Glutamatergic neuron (in vitro differentiated cells): ENCODE measurements around the gene ARID3A. TPM values are rescaled to one million over a fixed set of nuclear protein-coding genes. Genes with fewer than 3 reads are reported as not detected.

Source experiments
- DNase-seq: peaks from one replicate; pipeline ENCODE4 v3.0.0; 2022
- H3K27ac Mint-ChIP-seq: one replicate; pipeline ENCODE4 v1.8.0; 2020; ENCODE audit warnings: mild to moderate bottlenecking, mixed read lengths, inconsistent platforms; ENCODE audit not compliant: unreplicated experiment
- H3K27me3 Mint-ChIP-seq: one replicate; pipeline ENCODE4 v1.8.0; 2020; ENCODE audit warnings: mild to moderate bottlenecking, moderate library complexity, mixed read lengths, inconsistent platforms; ENCODE audit not compliant: unreplicated experiment
- H3K36me3 Mint-ChIP-seq: one replicate; pipeline ENCODE4 v1.8.0; 2020; ENCODE audit warnings: mild to moderate bottlenecking, mixed read lengths, inconsistent platforms; ENCODE audit not compliant: unreplicated experiment
- H3K4me1 Mint-ChIP-seq: one replicate; pipeline ENCODE4 v1.8.0; 2020; ENCODE audit warnings: mild to moderate bottlenecking, low read depth, mixed read lengths, inconsistent platforms; ENCODE audit not compliant: unreplicated experiment
- H3K4me3 Mint-ChIP-seq: one replicate; pipeline ENCODE4 v1.8.0; 2020; ENCODE audit warnings: mild to moderate bottlenecking, mixed read lengths, inconsistent platforms; ENCODE audit not compliant: unreplicated experiment
- H3K9me3 Mint-ChIP-seq: one replicate; pipeline ENCODE4 v1.8.0; 2020; ENCODE audit warnings: mild to moderate bottlenecking, moderate library complexity, mixed read lengths, inconsistent platforms; ENCODE audit not compliant: unreplicated experiment
- total RNA-seq: library from RNA; stranded (reverse); fragmentation: NEBNext Ultra II Directional; extraction: Animal tissue kit (Norgen Biotek cat#: 25700); gene quantifications from one replicate; pipeline ENCODE4 v1.2.1, GENCODE V29; 2021; ENCODE audit not compliant: unreplicated experiment
- TF ChIP-seq, protein P1 (sequence below): fragments of 200-600 bp; sonication (generic); IDR thresholded peaks from one replicate; pipeline ENCODE4 v1.5.0; 2021; ENCODE audit not compliant: partially characterized antibody, unreplicated experiment

ARID3A gene
- total RNA-seq, 1 donor from 2014 or later: 148 TPM

DNA sequence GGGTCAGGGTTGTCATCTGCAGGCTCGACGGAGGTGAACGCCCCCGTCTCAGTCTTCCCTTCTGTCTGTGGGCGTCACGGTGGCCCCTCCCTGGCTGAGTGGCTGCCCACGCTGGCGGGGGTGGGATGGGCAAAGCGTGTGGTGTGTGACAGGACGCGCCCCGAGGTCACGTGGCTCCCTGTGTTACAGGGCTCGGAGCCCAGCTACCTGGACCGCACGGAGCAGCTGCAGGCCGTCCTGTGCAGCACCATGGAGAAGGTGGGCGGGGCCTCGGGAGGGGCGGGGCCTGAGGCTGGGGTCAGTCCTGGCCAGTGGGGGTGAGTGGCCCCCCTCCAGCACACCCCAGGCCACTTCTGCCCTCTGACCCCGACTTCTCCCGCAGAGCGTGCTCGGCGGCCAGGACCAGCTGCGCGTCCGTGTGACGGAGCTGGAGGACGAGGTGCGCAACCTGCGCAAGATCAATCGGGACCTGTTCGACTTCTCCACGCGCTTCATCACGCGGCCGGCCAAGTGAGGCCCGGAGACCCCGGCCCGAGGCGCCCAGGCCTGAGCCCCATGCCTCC is 68.1 kb downstream of the ARID3A start:
- H3K9me3 Mint-ChIP-seq: peaks cover 1% of the 10 kb centered on the region
- peaks cover 7% of the 10 kb centered on the region for H3K27me3 Mint-ChIP-seq
- peaks cover 2% of the 10 kb centered on the region for H3K4me1 Mint-ChIP-seq
- no peaks in the 10 kb centered on the region for H3K36me3 Mint-ChIP-seq
- TF ChIP-seq, protein P1, sequence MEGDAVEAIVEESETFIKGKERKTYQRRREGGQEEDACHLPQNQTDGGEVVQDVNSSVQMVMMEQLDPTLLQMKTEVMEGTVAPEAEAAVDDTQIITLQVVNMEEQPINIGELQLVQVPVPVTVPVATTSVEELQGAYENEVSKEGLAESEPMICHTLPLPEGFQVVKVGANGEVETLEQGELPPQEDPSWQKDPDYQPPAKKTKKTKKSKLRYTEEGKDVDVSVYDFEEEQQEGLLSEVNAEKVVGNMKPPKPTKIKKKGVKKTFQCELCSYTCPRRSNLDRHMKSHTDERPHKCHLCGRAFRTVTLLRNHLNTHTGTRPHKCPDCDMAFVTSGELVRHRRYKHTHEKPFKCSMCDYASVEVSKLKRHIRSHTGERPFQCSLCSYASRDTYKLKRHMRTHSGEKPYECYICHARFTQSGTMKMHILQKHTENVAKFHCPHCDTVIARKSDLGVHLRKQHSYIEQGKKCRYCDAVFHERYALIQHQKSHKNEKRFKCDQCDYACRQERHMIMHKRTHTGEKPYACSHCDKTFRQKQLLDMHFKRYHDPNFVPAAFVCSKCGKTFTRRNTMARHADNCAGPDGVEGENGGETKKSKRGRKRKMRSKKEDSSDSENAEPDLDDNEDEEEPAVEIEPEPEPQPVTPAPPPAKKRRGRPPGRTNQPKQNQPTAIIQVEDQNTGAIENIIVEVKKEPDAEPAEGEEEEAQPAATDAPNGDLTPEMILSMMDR: no peak
- DNase-seq: no peak
- H3K27ac Mint-ChIP-seq: no peak overlapping the region
- no peak overlapping the region for H3K4me3 Mint-ChIP-seq

DNA sequence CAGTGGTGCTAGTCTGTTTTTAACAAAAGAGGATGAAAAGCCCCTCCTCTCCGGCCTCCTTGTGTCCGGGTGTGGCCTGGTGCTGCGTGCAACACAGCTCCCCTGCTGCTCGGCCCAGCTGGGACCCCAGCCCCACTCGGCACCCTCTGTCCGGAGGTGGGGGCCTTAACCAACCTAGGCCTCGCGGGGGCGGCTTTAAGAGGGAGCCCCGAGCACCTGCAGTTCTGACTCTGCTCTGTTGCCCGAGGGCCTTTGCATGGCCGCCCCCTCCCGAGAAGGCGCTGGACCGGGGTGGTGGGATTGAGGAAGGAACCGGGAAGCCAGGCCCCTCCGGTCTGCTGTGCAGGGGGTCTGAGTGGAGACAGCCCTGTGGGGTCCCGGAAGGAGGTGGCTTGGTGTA is 68.7 kb downstream of the ARID3A start:
- TF ChIP-seq, protein P1: no peak
- Mint-ChIP-seq H3K9me3 (peaks cover 3% of the 10 kb centered on the region), H3K36me3 (no peaks in the 10 kb centered on the region), H3K27ac (no peak overlapping the region), H3K4me3 (no peak overlapping the region), H3K27me3 (peaks cover 11% of the 10 kb centered on the region), H3K4me1 (peaks cover 3% of the 10 kb centered on the region)
- DNase-seq: no peak

DNA sequence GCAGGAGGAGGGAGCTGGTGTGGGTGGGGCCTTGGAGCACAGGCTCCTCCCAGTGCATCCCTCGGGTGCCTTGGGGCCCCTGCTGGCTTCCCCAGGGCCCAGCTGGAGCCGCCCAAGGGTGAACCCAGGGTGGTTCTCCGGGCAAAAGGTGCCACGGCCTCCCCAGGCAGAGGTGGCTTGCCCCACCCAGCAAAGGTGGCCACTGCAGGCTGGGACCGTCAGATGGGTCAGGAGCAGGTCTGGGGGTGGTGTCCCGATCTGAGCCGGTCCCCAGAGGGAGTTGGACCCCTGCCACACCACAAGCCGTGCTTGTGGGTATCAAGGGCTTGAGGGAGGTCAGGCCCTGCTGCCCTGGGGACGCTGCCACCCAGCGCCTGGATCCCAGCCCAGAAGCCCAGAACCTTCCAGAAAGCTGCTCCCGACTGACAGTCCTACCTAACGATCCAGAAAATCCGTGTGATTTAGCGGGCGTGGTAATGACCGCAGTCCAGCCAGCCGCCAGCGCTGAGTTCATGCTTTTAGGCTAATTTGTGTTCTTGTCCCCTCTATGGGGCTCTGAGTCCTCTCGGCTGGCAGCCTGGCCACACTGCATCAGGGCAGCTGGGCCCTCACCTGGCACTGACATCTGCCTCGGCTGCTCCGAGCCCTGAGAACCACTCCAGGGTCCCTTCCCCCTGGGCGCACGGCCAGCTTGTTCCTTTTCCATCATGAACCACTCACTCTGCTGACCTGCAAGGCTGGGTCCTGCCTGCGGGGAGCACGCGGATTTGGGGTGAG is 69.4 kb downstream of the ARID3A start:
- Mint-ChIP-seq H3K4me1 (peaks cover 3% of the 10 kb centered on the region), H3K27me3 (peaks cover 11% of the 10 kb centered on the region), H3K4me3 (no peak overlapping the region), H3K9me3 (peaks cover 3% of the 10 kb centered on the region), H3K27ac (no peak overlapping the region), H3K36me3 (no peaks in the 10 kb centered on the region)
- TF ChIP-seq, protein P1: no peak
- peak; percentile 54 for DNase-seq

GRCh38 chr19:996051-996838 is 70.4 kb downstream of the ARID3A start:
- peaks cover 3% of the 10 kb centered on the region for H3K4me1 Mint-ChIP-seq
- H3K27ac Mint-ChIP-seq: no peak overlapping the region
- peaks cover 11% of the 10 kb centered on the region for H3K27me3 Mint-ChIP-seq
- H3K4me3 Mint-ChIP-seq: peak overlapping the region; percentile 49
- peak; percentile 53 for DNase-seq
- no peaks in the 10 kb centered on the region for H3K36me3 Mint-ChIP-seq
- TF ChIP-seq, protein P1: no peak
- H3K9me3 Mint-ChIP-seq: peaks cover 3% of the 10 kb centered on the region
